H1 (cell line): ENCODE results near the gene MARCHF9. TPM values are rescaled to one million over a fixed set of nuclear protein-coding genes. Genes with fewer than 3 reads are reported as not detected.

Source experiments
- CTCF ChIA-PET: fragments of 300-600 bp; sonication (Branson Sonifier 250); formaldehyde crosslinking; loops from one replicate; lab custom pipeline; 2021; ENCODE audit not compliant: partially characterized antibody; lab: Charles Lee
- POLR2A ChIA-PET: fragments of 300-600 bp; sonication (Branson Sonifier 250); formaldehyde crosslinking; loops from one replicate; lab custom pipeline; 2021; ENCODE audit warnings: inconsistent platforms; ENCODE audit not compliant: partially characterized antibody; lab: Charles Lee
- DNase-seq, 2 experiments: peaks; one replicate each; pipeline versions ENCODE4 v3.0.0 to v3.0.0-alpha.2; 2010 to 2022; ENCODE audit warnings: low spot score in 2 of 2, low read depth in 1 of 2, mixed read lengths in 1 of 2
- FAIRE-seq: peaks from 2 replicates; lab custom pipeline; 2011; peaks lifted over from hg19 to GRCh38; lab: Jason Lieb, UNC
- H2AFZ ChIP-seq: 2 replicates; pipeline ENCODE4 v1.8.1; 2012; ENCODE audit warnings: low read length, inconsistent platforms
- H2AK5ac ChIP-seq: 2 replicates; pipeline ENCODE4 v1.6.1; 2013; ENCODE audit warnings: low read depth, low read length
- H2BK120ac ChIP-seq: replicated peaks from 2 replicates; pipeline ENCODE3; 2013; ENCODE audit warnings: low read depth, low read length, inconsistent platforms
- H2BK12ac ChIP-seq: 2 replicates; pipeline ENCODE4 v1.6.1; 2013; ENCODE audit warnings: low read depth, low read length
- H2BK15ac ChIP-seq: 2 replicates; pipeline ENCODE4 v1.6.1; 2013; ENCODE audit warnings: low read length
- H2BK20ac ChIP-seq: 2 replicates; pipeline ENCODE4 v1.6.1; 2013; ENCODE audit warnings: low read length
- H2BK5ac ChIP-seq: 2 replicates; pipeline ENCODE4 v1.6.1; 2013; ENCODE audit warnings: low read depth, low read length
- H3K14ac ChIP-seq: 2 replicates; pipeline ENCODE4 v1.6.1; 2013; ENCODE audit warnings: inconsistent platforms; ENCODE audit not compliant: insufficient read length
- H3K18ac ChIP-seq: 2 replicates; pipeline ENCODE4 v1.6.1; 2013; ENCODE audit warnings: low read length; ENCODE audit errors: extremely low read depth
- H3K23ac ChIP-seq: 2 replicates; pipeline ENCODE4 v1.6.1; 2013; ENCODE audit warnings: inconsistent platforms; ENCODE audit not compliant: insufficient read length
- H3K23me2 ChIP-seq: 2 replicates; pipeline ENCODE4 v1.6.1; 2013; ENCODE audit warnings: low read depth, low read length
- H3K27ac ChIP-seq: 2 replicates; pipeline ENCODE4 v1.6.1; 2011; ENCODE audit warnings: low read depth, low read length, inconsistent platforms
- H3K27me3 ChIP-seq, 4 experiments: replicated peaks in 1 of 4; 1 replicate in 1 of 4; 2 replicates in 3 of 4; pipeline versions ENCODE4 v1.6.1 to v1.8.1; 2011 to 2013; ENCODE audit warnings: low read length in 3 of 4, mild to moderate bottlenecking in 3 of 4, inconsistent platforms in 2 of 4, mixed read lengths in 2 of 4, moderate library complexity in 1 of 4; ENCODE audit not compliant: control insufficient read depth in 3 of 4, insufficient read depth in 3 of 4; ENCODE audit errors: extremely low read depth in 1 of 4
- H3K36me3 ChIP-seq, 4 experiments: 2 replicates each; pipeline versions ENCODE4 v1.6.1 to v1.8.1; 2011 to 2013; ENCODE audit warnings: mild to moderate bottlenecking in 4 of 4, low read length in 3 of 4, moderate library complexity in 2 of 4, control low read depth in 1 of 4, inconsistent platforms in 1 of 4; ENCODE audit not compliant: insufficient read depth in 4 of 4, control insufficient read depth in 2 of 4
- H3K4ac ChIP-seq: replicated peaks from 2 replicates; pipeline ENCODE3; 2013; ENCODE audit warnings: low read length, low read depth, mixed read lengths, inconsistent platforms; ENCODE audit not compliant: insufficient read length
- H3K4me1 ChIP-seq, 4 experiments: replicated peaks in 1 of 4; 1 replicate in 1 of 4; 2 replicates in 3 of 4; pipeline versions ENCODE4 v1.6.1 to v1.8.1; 2011 to 2013; ENCODE audit warnings: low read length in 3 of 4, inconsistent platforms in 2 of 4, mixed read lengths in 1 of 4; ENCODE audit not compliant: insufficient read depth in 4 of 4, control insufficient read depth in 3 of 4
- H3K4me2 ChIP-seq, 2 experiments: 2 replicates each; pipeline versions ENCODE4 v1.6.1 to v1.8.1; 2011 to 2013; ENCODE audit warnings: low read depth in 2 of 2, low read length in 2 of 2, control low read depth in 1 of 2, inconsistent platforms in 1 of 2, mild to moderate bottlenecking in 1 of 2; ENCODE audit not compliant: insufficient read depth in 1 of 2
- H3K4me3 ChIP-seq, 4 experiments: fragments of 200-600, 300-600 bp in 1 of 4; sonication (generic), shearing (Covaris generic), sonication (Bioruptor Twin) in 1 of 4; 2 replicates each; pipeline versions ENCODE4 v1.5.1 to v1.8.1; 2011 to 2016; ENCODE audit warnings: low read length in 4 of 4, low read depth in 3 of 4, control low read depth in 2 of 4, inconsistent platforms in 2 of 4, mild to moderate bottlenecking in 2 of 4, mixed read lengths in 1 of 4, moderate library complexity in 1 of 4; ENCODE audit not compliant: insufficient read depth in 2 of 4; ENCODE audit errors: extremely low read depth in 1 of 4
- H3K56ac ChIP-seq: replicated peaks from 2 replicates; pipeline ENCODE3; 2013; ENCODE audit warnings: low read depth, mild to moderate bottlenecking, mixed read lengths, low read length, inconsistent platforms; ENCODE audit not compliant: insufficient read length
- H3K79me1 ChIP-seq: 2 replicates; pipeline ENCODE4 v1.6.1; 2013; ENCODE audit warnings: low read depth, low read length, control low read depth
- H3K79me2 ChIP-seq, 2 experiments: 2 replicates each; pipeline versions ENCODE4 v1.6.1 to v1.8.1; 2012 to 2013; ENCODE audit warnings: low read length in 2 of 2, mild to moderate bottlenecking in 2 of 2, inconsistent platforms in 1 of 2; ENCODE audit not compliant: insufficient read depth in 2 of 2, control insufficient read depth in 1 of 2
- H3K9ac ChIP-seq, 4 experiments: replicated peaks in 1 of 4; 1 replicate in 1 of 4; 2 replicates in 3 of 4; pipeline versions ENCODE4 v1.6.1 to v1.8.1; 2011 to 2013; ENCODE audit warnings: low read depth in 3 of 4, low read length in 3 of 4, control low read depth in 2 of 4, mild to moderate bottlenecking in 2 of 4, moderate library complexity in 2 of 4, inconsistent platforms in 1 of 4; ENCODE audit errors: extremely low read depth in 1 of 4
- H3K9me3 ChIP-seq, 2 experiments: 2 replicates each; pipeline versions ENCODE4 v1.6.1 to v1.8.1; 2012 to 2013; ENCODE audit warnings: mild to moderate bottlenecking in 2 of 2, moderate library complexity in 2 of 2, control low read depth in 1 of 2, inconsistent platforms in 1 of 2, low read depth in 1 of 2, low read length in 1 of 2, mixed read lengths in 1 of 2; ENCODE audit not compliant: insufficient read depth in 2 of 2
- H4K20me1 ChIP-seq, 2 experiments: replicated peaks in 1 of 2; 2 replicates each; pipeline versions ENCODE3 to v1.8.1; 2011 to 2013; ENCODE audit warnings: inconsistent platforms in 2 of 2, low read length in 2 of 2, mild to moderate bottlenecking in 1 of 2; ENCODE audit not compliant: insufficient read depth in 2 of 2, control insufficient read depth in 1 of 2
- H4K5ac ChIP-seq: 2 replicates; pipeline ENCODE4 v1.6.1; 2013; ENCODE audit warnings: low read length, low read depth, mixed read lengths, inconsistent platforms; ENCODE audit not compliant: insufficient read length
- H4K8ac ChIP-seq: 2 replicates; pipeline ENCODE4 v1.8.0; 2013; ENCODE audit warnings: mild to moderate bottlenecking, moderate library complexity, low read length, inconsistent platforms; ENCODE audit not compliant: insufficient read depth; ENCODE audit errors: extremely low read depth
- H4K91ac ChIP-seq: replicated peaks from 2 replicates; pipeline ENCODE3; 2013; ENCODE audit warnings: low read length, mixed read lengths, inconsistent platforms; ENCODE audit not compliant: insufficient read length
- ASH2L ChIP-seq: fragments of 200-600, 300-600 bp; sonication (generic); IDR thresholded peaks from one replicate; pipeline ENCODE4 v1.7.1; 2017; ENCODE audit warnings: low read length
- ATF3 ChIP-seq: IDR thresholded peaks from 2 replicates; pipeline ENCODE4 v1.6.1; 2011; ENCODE audit warnings: low read depth, mild to moderate bottlenecking, low read length; ENCODE audit not compliant: insufficient read depth
- CBX8 ChIP-seq: fragments of 300-800, 300-1000 bp; sonication (generic); IDR thresholded peaks from 2 replicates; pipeline ENCODE4 v1.7.1; 2016; ENCODE audit warnings: low read depth, low read length, borderline replicate concordance
- CHD1 ChIP-seq: IDR thresholded peaks from 2 replicates; pipeline ENCODE4 v1.6.1; 2012; ENCODE audit warnings: low read depth, low read length, improper control_type of control experiment
- KDM4A ChIP-seq: IDR thresholded peaks from one replicate; pipeline ENCODE4 v1.7.1; 2012; ENCODE audit warnings: low read depth, mild to moderate bottlenecking, moderate library complexity, low read length, inconsistent platforms; ENCODE audit not compliant: severe bottlenecking
- SP2 ChIP-seq: IDR thresholded peaks from 2 replicates; pipeline ENCODE4 v1.6.1; 2012; ENCODE audit warnings: mild to moderate bottlenecking, low read length, inconsistent platforms
- SUZ12 ChIP-seq: fragments of 200-600 bp; sonication (generic); IDR thresholded peaks from 2 replicates; pipeline ENCODE4 v1.6.1; 2012; ENCODE audit warnings: mild to moderate bottlenecking, inconsistent platforms, low read length, moderate library complexity, mixed read lengths
- TAF7 ChIP-seq: optimal IDR thresholded peaks from 2 replicates; pipeline ENCODE3; 2011; ENCODE audit warnings: low read depth, mild to moderate bottlenecking, inconsistent platforms, low read length, moderate library complexity, borderline replicate concordance
- TEAD4 ChIP-seq: IDR thresholded peaks from 2 replicates; pipeline ENCODE4 v1.6.1; 2012; ENCODE audit warnings: low read depth, low read length, inconsistent platforms, mixed read lengths
- WGBS, 2 experiments: shearing (Covaris generic) in 1 of 2; methylation state at CpG; one replicate each; pipeline versions ENCODE4 v1.1.6 to v1.1.7; 2013 to 2015; ENCODE audit warnings: low lambda C conversion rate in 2 of 2, mixed read lengths in 2 of 2, inconsistent platforms in 1 of 2, low coverage in 1 of 2, missing lambda C conversion rate in 1 of 2; ENCODE audit not compliant: insufficient replicate concordance in 2 of 2, insufficient coverage in 1 of 2, insufficient read length in 1 of 2; ENCODE audit errors: extremely low coverage in 1 of 2, missing lambda C conversion rate in 1 of 2; 5-methylcytosine and 5-hydroxymethylcytosine counted together
- polyA plus RNA-seq, 7 experiments: library from polyadenylated mRNA; depleted of rRNA in 3 of 7; stranded (reverse) in 5 of 7; unstranded in 2 of 7; fragments of >200 nt in 5 of 7; fragments of 200-250 nt in 2 of 7; gene quantifications; 1 replicate in 5 of 7; 2 replicates in 1 of 7; 4 replicates in 1 of 7; pipeline versions ENCODE4 v1.2.1 to v1.2.3, GENCODE V29; 2011 to 2013; ENCODE audit warnings: missing spikeins in 2 of 7, mixed read lengths in 2 of 7
- total RNA-seq: library from RNA; stranded (reverse); fragmentation: NEBNext Ultra II Directional; extraction: Animal tissue kit (Norgen Biotek cat#: 25700); gene quantifications from 2 replicates; pipeline ENCODE4 v1.2.1, GENCODE V29; 2021

Gene MARCHF9
- total and polyA plus RNA-seq, 2 of the 8 experiments (the other 6 are each of a cell fraction or from before 2014, with no cell fraction given): 6.4 to 7.8 TPM

GRCh38 chr12:57782608-57783465, 27.9 kb downstream of the MARCHF9 start, which contains the start of gene TSFM:
TSS of gene TSFM (plus strand) at chr12:57782787. CDS start at chr12:57782802, 15 bp downstream.
- peak within 1 kb of the TSS; percentile 67 to 80 for H3K4me2 ChIP-seq
- peaks cover 0 to 16% of the 10 kb centered on the region in 2 experiments; a peak in 2 of 4 replicates for H3K79me2 ChIP-seq
- no peak within 1 kb of the TSS for H3K23ac ChIP-seq
- peak within 1 kb of the TSS; percentile 76 to 99 (median 98) for H3K4me3 ChIP-seq
- no peak within 1 kb of the TSS for H3K14ac ChIP-seq
- peaks cover 2% of the 10 kb centered on the region; the same call in 1 of the 2 replicates for H3K23me2 ChIP-seq
- H2BK5ac ChIP-seq: peak within 1 kb of the TSS; percentile 71
- H2AFZ ChIP-seq: peak within 1 kb of the TSS; percentile 96
- H3K18ac ChIP-seq: peak within 1 kb of the TSS; percentile 42; the same call in 1 of the 2 replicates
- no peak within 1 kb of the TSS for H2BK120ac ChIP-seq
- H3K4me1 ChIP-seq: no peaks in the 10 kb centered on the region
- no peak within 1 kb of the TSS for H2AK5ac ChIP-seq
- no peak within 1 kb of the TSS for H2BK12ac ChIP-seq
- H3K36me3 ChIP-seq: peaks cover 4 to 25% (median 13%) of the 10 kb centered on the region in 4 experiments; a peak in 7 of 8 replicates
- H3K9ac ChIP-seq: peak within 1 kb of the TSS; percentile 77 to 89 (median 84)
- no peaks in the 10 kb centered on the region for H3K9me3 ChIP-seq
- peaks cover 0 to 2% of the 10 kb centered on the region in 2 experiments for H4K20me1 ChIP-seq
- peak within 1 kb of the TSS; percentile 65 for H3K56ac ChIP-seq
- ChIA-PET CTCF (interaction anchor here (0.6 to 4.6 kb wide), 30 partner anchors 9 to 1840 kb away, joined by 3 to 26 read pairs (median 4); partner anchors contain the start of genes CTDSP2, CYP27B1, EEF1AKMT3 and METTL1), POLR2A (interaction anchor here (0.9 to 2.8 kb wide), 14 partner anchors 10 to 116 kb away, joined by 3 to 22 read pairs (median 4); partner anchors contain the start of genes CTDSP2, CYP27B1, EEF1AKMT3 and METTL1)
- no peak within 1 kb of the TSS for H3K4ac ChIP-seq
- no peak for FAIRE-seq
- peak within 1 kb of the TSS; percentile 7 for H4K5ac ChIP-seq
- peak within 1 kb of the TSS; percentile 28; the same call in 1 of the 2 replicates for H4K8ac ChIP-seq
- H3K27ac ChIP-seq: peak within 1 kb of the TSS; percentile 58; the same call in 1 of the 2 replicates
- no peaks in the 10 kb centered on the region for H3K27me3 ChIP-seq
- DNase-seq: peak; percentile 77 to 98
- peak within 1 kb of the TSS; percentile 36 for H4K91ac ChIP-seq
- no peaks in the 10 kb centered on the region for H3K79me1 ChIP-seq
- H2BK15ac ChIP-seq: no peak within 1 kb of the TSS
- H2BK20ac ChIP-seq: no peak within 1 kb of the TSS
- 3% methylated on average over 43 of the region's 45 CpGs; no CpG with 5 or more reads in 1 of the 2 experiments for WGBS, 2 experiments
- peak; percentile 78 for TF ChIP-seq TEAD4
- TF ChIP-seq SUZ12: no peak
- TF ChIP-seq ASH2L: peak; percentile 90
- peak; percentile 89 for TF ChIP-seq ATF3
- peak; percentile 72 for TF ChIP-seq TAF7
- peak; percentile 44; the same call in 1 of the 2 replicates for TF ChIP-seq SP2
- TF ChIP-seq CBX8: no peak
- peak; percentile 85 for TF ChIP-seq KDM4A
- no peak for TF ChIP-seq CHD1
